H9 (cell line): ENCODE results near the gene TAP2. TPM values are rescaled to one million over a fixed set of nuclear protein-coding genes. Genes with fewer than 3 reads are reported as not detected.

Experiments used
- DNase-seq: peaks from one replicate; pipeline ENCODE4 v3.0.0-alpha.2; 2017
- H2AFZ ChIP-seq: one replicate; pipeline ENCODE4 v1.6.1; 2013; ENCODE audit warnings: mild to moderate bottlenecking, low read length, control low read depth, moderate library complexity
- H2AK5ac ChIP-seq: 2 replicates; pipeline ENCODE4 v1.6.1; 2013; ENCODE audit warnings: low read length, control low read depth, mixed read lengths; ENCODE audit not compliant: insufficient read length
- H2BK120ac ChIP-seq: one replicate; pipeline ENCODE4 v1.6.1; 2013; ENCODE audit warnings: low read depth, mild to moderate bottlenecking, low read length, control low read depth, inconsistent platforms; ENCODE audit not compliant: poor library complexity, severe bottlenecking
- H2BK12ac ChIP-seq: 2 replicates; pipeline ENCODE4 v1.6.1; 2013; ENCODE audit warnings: low read length, control low read depth, mixed read lengths, low read depth; ENCODE audit not compliant: insufficient read length
- H2BK15ac ChIP-seq: 2 replicates; pipeline ENCODE4 v1.6.1; 2013; ENCODE audit warnings: low read depth, low read length, control low read depth
- H2BK20ac ChIP-seq: one replicate; pipeline ENCODE4 v1.6.1; 2013; ENCODE audit warnings: low read depth, mild to moderate bottlenecking, low read length, control low read depth, inconsistent platforms; ENCODE audit not compliant: poor library complexity, severe bottlenecking
- H2BK5ac ChIP-seq: 2 replicates; pipeline ENCODE4 v1.6.1; 2013; ENCODE audit warnings: low read length, control low read depth, mixed read lengths; ENCODE audit not compliant: insufficient read length
- H3K14ac ChIP-seq: 2 replicates; pipeline ENCODE4 v1.6.1; 2013; ENCODE audit warnings: low read length, control low read depth; ENCODE audit not compliant: insufficient read depth
- H3K18ac ChIP-seq: 2 replicates; pipeline ENCODE4 v1.6.1; 2013; ENCODE audit warnings: low read depth, mild to moderate bottlenecking, mixed read lengths, low read length, control low read depth; ENCODE audit not compliant: insufficient read length
- H3K23ac ChIP-seq: 2 replicates; pipeline ENCODE4 v1.6.1; 2013; ENCODE audit warnings: low read length, control low read depth, mixed read lengths, low read depth; ENCODE audit not compliant: insufficient read length
- H3K23me2 ChIP-seq: 2 replicates; pipeline ENCODE4 v1.6.1; 2013; ENCODE audit warnings: low read depth, mild to moderate bottlenecking, mixed read lengths, low read length, control low read depth; ENCODE audit not compliant: insufficient read length, poor library complexity, severe bottlenecking
- H3K27ac ChIP-seq: 2 replicates; pipeline ENCODE4 v1.5.1; 2013; ENCODE audit warnings: low read length, control low read depth, mixed read lengths, low read depth; ENCODE audit not compliant: insufficient read length
- H3K27me3 ChIP-seq: 2 replicates; pipeline ENCODE4 v1.6.1; 2013; ENCODE audit warnings: low read length, control low read depth, inconsistent platforms; ENCODE audit not compliant: insufficient read depth
- H3K4ac ChIP-seq: 2 replicates; pipeline ENCODE4 v1.6.1; 2013; ENCODE audit warnings: low read depth, mild to moderate bottlenecking, control low read depth, inconsistent platforms, low read length, moderate library complexity
- H3K4me1 ChIP-seq: 2 replicates; pipeline ENCODE4 v1.6.1; 2013; ENCODE audit warnings: low read length, control low read depth, inconsistent platforms; ENCODE audit not compliant: insufficient read depth
- H3K4me2 ChIP-seq: 2 replicates; pipeline ENCODE4 v1.6.1; 2013; ENCODE audit warnings: low read length, control low read depth, mixed read lengths; ENCODE audit not compliant: insufficient read length, insufficient read depth
- H3K56ac ChIP-seq: 2 replicates; pipeline ENCODE4 v1.6.1; 2013; ENCODE audit warnings: low read depth, mild to moderate bottlenecking, mixed read lengths, low read length, control low read depth; ENCODE audit not compliant: insufficient read length
- H3K79me1 ChIP-seq: 2 replicates; pipeline ENCODE4 v1.6.1; 2013; ENCODE audit warnings: low read depth, mild to moderate bottlenecking, moderate library complexity, low read length, control low read depth, inconsistent platforms; ENCODE audit not compliant: insufficient read depth, poor library complexity, severe bottlenecking
- H3K79me2 ChIP-seq: 2 replicates; pipeline ENCODE4 v1.6.1; 2013; ENCODE audit warnings: low read length, control low read depth, inconsistent platforms; ENCODE audit not compliant: insufficient read depth
- H3K9ac ChIP-seq: 2 replicates; pipeline ENCODE4 v1.6.1; 2013; ENCODE audit warnings: low read length, control low read depth, mixed read lengths; ENCODE audit not compliant: insufficient read length; ENCODE audit errors: extremely low read depth
- H3K9me3 ChIP-seq: one replicate; pipeline ENCODE4 v1.6.1; 2013; ENCODE audit warnings: low read depth, low read length, inconsistent platforms; ENCODE audit not compliant: control insufficient read depth
- H3T11ph ChIP-seq: one replicate; pipeline ENCODE4 v1.6.1; 2013; ENCODE audit warnings: mild to moderate bottlenecking, low read length, control low read depth, inconsistent platforms
- H4K20me1 ChIP-seq: one replicate; pipeline ENCODE4 v1.6.1; 2013; ENCODE audit not compliant: control insufficient read depth, insufficient read length, insufficient read depth
- H4K5ac ChIP-seq: 2 replicates; pipeline ENCODE4 v1.6.1; 2013; ENCODE audit warnings: low read depth, mild to moderate bottlenecking, mixed read lengths, low read length, control low read depth; ENCODE audit not compliant: insufficient read length
- H4K8ac ChIP-seq: replicated peaks from 2 replicates; pipeline ENCODE4 v1.6.1; 2013; ENCODE audit warnings: low read length, control low read depth, mixed read lengths, low read depth; ENCODE audit not compliant: insufficient read length
- H4K91ac ChIP-seq: 2 replicates; pipeline ENCODE4 v1.6.1; 2013; ENCODE audit warnings: low read depth, mild to moderate bottlenecking, moderate library complexity, mixed read lengths, low read length, control low read depth; ENCODE audit not compliant: insufficient read length
- H3K27ac Mint-ChIP-seq, 3 experiments: 2 replicates in 2 of 3; 3 replicates in 1 of 3; pipeline ENCODE4 v1.8.0; 2020 to 2021; ENCODE audit warnings: mixed read lengths in 3 of 3, mild to moderate bottlenecking in 1 of 3, moderate library complexity in 1 of 3
- H3K27me3 Mint-ChIP-seq: 2 replicates; pipeline ENCODE4 v1.8.0; 2021; ENCODE audit warnings: low read depth, mild to moderate bottlenecking, moderate library complexity, mixed read lengths
- H3K36me3 Mint-ChIP-seq, 3 experiments: 2 replicates in 2 of 3; 3 replicates in 1 of 3; pipeline ENCODE4 v1.8.0; 2020 to 2021; ENCODE audit warnings: low read depth in 3 of 3, mixed read lengths in 3 of 3; ENCODE audit not compliant: insufficient read depth in 1 of 3
- H3K4me1 Mint-ChIP-seq, 2 experiments: 2 replicates each; pipeline ENCODE4 v1.8.0; 2020; ENCODE audit warnings: mixed read lengths in 2 of 2
- H3K4me3 Mint-ChIP-seq, 2 experiments: 2 replicates in 1 of 2; 3 replicates in 1 of 2; pipeline ENCODE4 v1.8.0; 2020 to 2021; ENCODE audit warnings: mild to moderate bottlenecking in 2 of 2, mixed read lengths in 2 of 2, moderate library complexity in 1 of 2
- H3K9me3 Mint-ChIP-seq, 2 experiments: 2 replicates in 1 of 2; 3 replicates in 1 of 2; pipeline ENCODE4 v1.8.0; 2020; ENCODE audit warnings: mild to moderate bottlenecking in 2 of 2, mixed read lengths in 2 of 2, moderate library complexity in 1 of 2
- CTCF ChIP-seq: fragments of 200-600 bp; sonication (generic); conservative IDR thresholded peaks from 3 replicates; pipeline ENCODE4 v1.8.0; 2021; ENCODE audit warnings: antibody characterized with exemption, mild to moderate bottlenecking
- WGBS: extraction: QIAGEN DNeasy Blood & Tissue Kit; methylation state at CpG from one replicate; pipeline ENCODE4 v1.1.7; 2013; ENCODE audit warnings: missing lambda C conversion rate, low lambda C conversion rate, mixed read lengths; ENCODE audit not compliant: insufficient read length; ENCODE audit errors: extremely low coverage; 5-methylcytosine and 5-hydroxymethylcytosine counted together
- total RNA-seq: library from RNA; stranded (reverse); gene quantifications from 2 replicates; pipeline ENCODE4 v1.2.1, GENCODE V29; 2021

TAP2 gene
- total RNA-seq, 1 experiment from 2014 or later = 16.3 TPM

GRCh38 chr6:32796848-32797776 is 41.4 kb downstream of the TAP2 start:
- no peak overlapping the region for H3K23ac ChIP-seq

More at GRCh38 chr6:32796848-32797776, 41.4 kb downstream of the TAP2 start:
- Histone ChIP-seq H2BK15ac (no peak overlapping the region), H3K79me2 (no peaks in the 10 kb centered on the region), H3K56ac (no peak overlapping the region), H4K91ac (no peak overlapping the region), H3K27ac (no peak overlapping the region), H4K5ac (no peak overlapping the region), H3K14ac (no peak overlapping the region), H4K20me1 (no peaks in the 10 kb centered on the region), H3K9me3 (no peaks in the 10 kb centered on the region), H3K23me2 (no peaks in the 10 kb centered on the region), H3K9ac (peak overlapping the region; percentile 63), H3K27me3 (no peaks in the 10 kb centered on the region), H2AK5ac (no peak overlapping the region), H2BK20ac (no peak overlapping the region), H2AFZ (peak overlapping the region; percentile 100), H2BK120ac (no peak overlapping the region), H3K4me1 (no peaks in the 10 kb centered on the region), H3K4ac (no peak overlapping the region), H2BK12ac (no peak overlapping the region), H3K18ac (peak overlapping the region; percentile 46), H4K8ac (no peak overlapping the region), H3K4me2 (peak overlapping the region; percentile 55), H2BK5ac (no peak overlapping the region), H3T11ph (no peak overlapping the region), H3K79me1 (no peaks in the 10 kb centered on the region)
- Mint-ChIP-seq H3K4me1 (peaks cover 16 to 18% of the 10 kb centered on the region in 2 experiments), H3K4me3 (peak overlapping the region; percentile 55 to 71), H3K36me3 (peaks cover 0 to 6% (median 0%) of the 10 kb centered on the region in 3 experiments; a peak in 2 of 7 replicates), H3K27ac (no peak overlapping the region), H3K9me3 (peaks cover 8 to 9% of the 10 kb centered on the region in 2 experiments), H3K27me3 (peaks cover 23% of the 10 kb centered on the region)
- TF ChIP-seq CTCF = peak; percentile 91
- peak; percentile 67 for DNase-seq
- WGBS = no CpG with 5 or more reads among the region's 30 CpGs
